ENCODE data around the gene ACTR1B. TPM values are rescaled to one million over a fixed set of nuclear protein-coding genes. Genes with fewer than 3 reads are reported as not detected.
A peak's percentile ranks its signal among the peaks of the same experiment; 100 is the strongest.
"Not testable (repeated sequence)": the region's sequence is repeated elsewhere in the genome, so short reads cannot be mapped to it uniquely, and the experiment has no call there.

ACTR1B gene
- total RNA-seq, 1 donor from 2014 or later: 59.2 TPM

- DNase-seq (ENCODE audit: low read depth) (peak; percentile 9), FAIRE-seq (no peak)
- H3K36me3 ChIP-seq (ENCODE audit: control insufficient read depth, insufficient read depth, low read length): no peaks in the 10 kb centered on the region
- no peaks in the 10 kb centered on the region for H3K27me3 ChIP-seq (ENCODE audit: control insufficient read depth, insufficient read depth, low read length)
- H3K4me3 ChIP-seq (ENCODE audit: low read depth, low read length): no peak overlapping the region
- TF ChIP-seq CTCF (IDR thresholded peaks at IDR 0.05; ENCODE audit: insufficient read depth, low read length, severe bottlenecking): no peak
These were observed 9.5 kb upstream of the ACTR1B start for GRCh38 chr2:97673182-97673914.

GRCh38 chr2:97672606-97673140 lies 8.8 kb upstream of the ACTR1B start:
- FAIRE-seq; DNase-seq (ENCODE audit: low read depth); H3K36me3 ChIP-seq (ENCODE audit: control insufficient read depth, insufficient read depth, low read length); H3K27me3 ChIP-seq (ENCODE audit: control insufficient read depth, insufficient read depth, low read length); H3K4me3 ChIP-seq (ENCODE audit: low read depth, low read length): not testable (repeated sequence)

- no peaks in the 10 kb centered on the region for H3K36me3 ChIP-seq (ENCODE audit: control insufficient read depth, insufficient read depth, low read length)
- no peak overlapping the region for H3K4me3 ChIP-seq (ENCODE audit: low read depth, low read length)
- FAIRE-seq (no peak), DNase-seq (ENCODE audit: low read depth) (no peak)
- H3K27me3 ChIP-seq (ENCODE audit: control insufficient read depth, insufficient read depth, low read length): no peaks in the 10 kb centered on the region
- no peak for TF ChIP-seq CTCF (IDR thresholded peaks at IDR 0.05; ENCODE audit: insufficient read depth, low read length, severe bottlenecking)
These were observed 7.7 kb upstream of the ACTR1B start for GRCh38 chr2:97671526-97671925.

GRCh38 chr2:97670471-97670870 lies 6.6 kb upstream of the ACTR1B start:
- Histone ChIP-seq H3K27me3 (ENCODE audit: control insufficient read depth, insufficient read depth, low read length) (no peaks in the 10 kb centered on the region), H3K36me3 (ENCODE audit: control insufficient read depth, insufficient read depth, low read length) (no peaks in the 10 kb centered on the region), H3K4me3 (ENCODE audit: low read depth, low read length) (no peak overlapping the region)
- DNase-seq (ENCODE audit: low read depth): no peak
- no peak for FAIRE-seq
- no peak for TF ChIP-seq CTCF (IDR thresholded peaks at IDR 0.05; ENCODE audit: insufficient read depth, low read length, severe bottlenecking)

- no peak for TF ChIP-seq CTCF (IDR thresholded peaks at IDR 0.05; ENCODE audit: insufficient read depth, low read length, severe bottlenecking)
These were observed 5.6 kb upstream of the ACTR1B start, which contains the start of gene C2orf92 for GRCh38 chr2:97669448-97669847. Gene C2orf92, plus strand, starts transcription at chr2:97669713. Its CDS starts 76 bp downstream, at chr2:97669789.

GRCh38 chr2:97664636-97664970 lies 759 bp upstream of the ACTR1B start:
- Histone ChIP-seq H3K27me3 (ENCODE audit: control insufficient read depth, insufficient read depth, low read length) (no peaks in the 10 kb centered on the region), H3K36me3 (ENCODE audit: control insufficient read depth, insufficient read depth, low read length) (peaks cover 6% of the 10 kb centered on the region), H3K4me3 (ENCODE audit: low read depth, low read length) (peak overlapping the region; percentile 60)
- no peak for DNase-seq (ENCODE audit: low read depth)
- FAIRE-seq: no peak
- no peak for TF ChIP-seq CTCF (IDR thresholded peaks at IDR 0.05; ENCODE audit: insufficient read depth, low read length, severe bottlenecking)

More at GRCh38 chr2:97669448-97669847, 5.6 kb upstream of the ACTR1B start, which contains the start of gene C2orf92:
- no peaks in the 10 kb centered on the region for H3K27me3 ChIP-seq (ENCODE audit: control insufficient read depth, insufficient read depth, low read length)
- no peak within 1 kb of the TSS for H3K4me3 ChIP-seq (ENCODE audit: low read depth, low read length)
- H3K36me3 ChIP-seq (ENCODE audit: control insufficient read depth, insufficient read depth, low read length): no peaks in the 10 kb centered on the region
- DNase-seq (ENCODE audit: low read depth) (no peak), FAIRE-seq (no peak)

Data from bronchial epithelial cell (primary cell).